ENCODE results near the gene RAB11FIP3.
A peak's percentile ranks its signal among the peaks of the same experiment; 100 is the strongest.

Gene RAB11FIP3

DNA sequence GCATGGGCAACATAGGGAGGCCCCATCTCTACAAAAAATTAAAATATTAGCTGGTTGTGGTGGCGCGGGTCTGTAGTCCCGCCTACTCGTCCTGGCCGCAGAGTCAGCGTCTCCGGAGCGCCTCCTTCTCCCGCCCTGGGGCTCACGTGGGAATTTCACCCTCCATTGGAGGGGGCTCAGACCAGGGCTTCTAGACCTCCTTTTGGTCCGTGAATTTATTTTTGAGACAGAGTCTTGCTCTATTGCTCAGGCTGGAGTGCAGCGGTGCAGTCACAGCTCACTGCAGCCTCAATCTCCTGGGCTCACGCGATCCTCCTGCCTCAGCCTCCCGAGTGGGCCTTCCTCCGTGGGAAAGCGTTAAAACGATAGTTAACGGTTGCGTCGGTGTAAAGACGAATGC is 28.8 kb upstream of the RAB11FIP3 start:
- no peak for DNase-seq (ENCODE audit: low read depth)
- H3K4me3 ChIP-seq (ENCODE audit: low read length) = peak overlapping the region; percentile 50
- TF ChIP-seq, protein P1, sequence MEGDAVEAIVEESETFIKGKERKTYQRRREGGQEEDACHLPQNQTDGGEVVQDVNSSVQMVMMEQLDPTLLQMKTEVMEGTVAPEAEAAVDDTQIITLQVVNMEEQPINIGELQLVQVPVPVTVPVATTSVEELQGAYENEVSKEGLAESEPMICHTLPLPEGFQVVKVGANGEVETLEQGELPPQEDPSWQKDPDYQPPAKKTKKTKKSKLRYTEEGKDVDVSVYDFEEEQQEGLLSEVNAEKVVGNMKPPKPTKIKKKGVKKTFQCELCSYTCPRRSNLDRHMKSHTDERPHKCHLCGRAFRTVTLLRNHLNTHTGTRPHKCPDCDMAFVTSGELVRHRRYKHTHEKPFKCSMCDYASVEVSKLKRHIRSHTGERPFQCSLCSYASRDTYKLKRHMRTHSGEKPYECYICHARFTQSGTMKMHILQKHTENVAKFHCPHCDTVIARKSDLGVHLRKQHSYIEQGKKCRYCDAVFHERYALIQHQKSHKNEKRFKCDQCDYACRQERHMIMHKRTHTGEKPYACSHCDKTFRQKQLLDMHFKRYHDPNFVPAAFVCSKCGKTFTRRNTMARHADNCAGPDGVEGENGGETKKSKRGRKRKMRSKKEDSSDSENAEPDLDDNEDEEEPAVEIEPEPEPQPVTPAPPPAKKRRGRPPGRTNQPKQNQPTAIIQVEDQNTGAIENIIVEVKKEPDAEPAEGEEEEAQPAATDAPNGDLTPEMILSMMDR (conservative IDR thresholded peaks at IDR 0.05; ENCODE audit: low read depth, low read length) = no peak

- DNase-seq (ENCODE audit: low read depth) = no peak
- TF ChIP-seq, protein P1 (conservative IDR thresholded peaks at IDR 0.05; ENCODE audit: low read depth, low read length) = no peak
- peak within 1 kb of the TSS; percentile 50 for H3K4me3 ChIP-seq (ENCODE audit: low read length)
Measured at GRCh38 chr16:397135-397661, 28.3 kb upstream of the RAB11FIP3 start, which contains the start of gene NME4. NME4 (plus strand) TSS chr16:397199; CDS start chr16:397223, 24 bp downstream.

GRCh38 chr16:397736-398332 is 27.6 kb upstream of the RAB11FIP3 start:
- TF ChIP-seq, protein P1 (conservative IDR thresholded peaks at IDR 0.05; ENCODE audit: low read depth, low read length) = peak; percentile 46
- peak overlapping the region; percentile 30 for H3K4me3 ChIP-seq (ENCODE audit: low read length)
- no peak for DNase-seq (ENCODE audit: low read depth)

DNA sequence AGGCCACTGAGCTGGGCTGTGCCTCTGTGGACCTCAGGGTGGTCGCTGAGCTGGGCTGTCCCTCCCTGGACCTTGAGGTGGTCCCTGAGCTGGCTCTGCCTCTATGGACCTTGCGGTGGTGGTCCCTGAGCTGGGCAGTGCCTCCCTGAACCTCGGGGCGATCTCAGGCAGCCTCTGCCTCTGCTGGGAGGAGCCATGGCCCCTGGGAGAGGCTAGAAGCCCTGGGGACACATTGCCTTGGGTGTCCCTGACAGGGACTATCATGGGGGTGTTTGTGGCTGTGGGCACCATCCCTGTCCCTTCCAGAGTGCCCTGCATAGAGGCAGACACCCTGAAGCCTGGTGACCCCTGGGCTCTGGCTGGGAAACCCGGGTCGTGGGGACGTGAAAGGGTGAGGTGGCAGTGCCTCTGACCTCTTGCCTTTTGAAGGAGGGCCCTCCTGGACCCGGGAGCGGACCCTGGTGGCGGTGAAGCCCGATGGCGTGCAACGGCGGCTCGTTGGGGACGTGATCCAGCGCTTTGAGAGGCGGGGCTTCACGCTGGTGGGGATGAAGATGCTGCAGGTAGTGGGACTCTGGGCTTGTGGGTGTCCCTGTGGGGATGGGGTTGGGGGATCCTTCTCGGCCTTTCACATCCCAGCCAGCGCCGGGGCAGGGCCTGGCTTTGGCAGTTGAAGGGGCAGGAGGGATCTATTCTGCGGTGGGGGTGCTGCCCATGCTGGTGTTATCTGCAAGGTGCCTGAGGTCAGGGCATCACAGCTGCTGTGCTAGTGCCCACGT is 26.7 kb upstream of the RAB11FIP3 start:
- TF ChIP-seq, protein P1 (conservative IDR thresholded peaks at IDR 0.05; ENCODE audit: low read depth, low read length) = no peak
- DNase-seq (ENCODE audit: low read depth) = no peak
- no peak overlapping the region for H3K4me3 ChIP-seq (ENCODE audit: low read length)

DNA sequence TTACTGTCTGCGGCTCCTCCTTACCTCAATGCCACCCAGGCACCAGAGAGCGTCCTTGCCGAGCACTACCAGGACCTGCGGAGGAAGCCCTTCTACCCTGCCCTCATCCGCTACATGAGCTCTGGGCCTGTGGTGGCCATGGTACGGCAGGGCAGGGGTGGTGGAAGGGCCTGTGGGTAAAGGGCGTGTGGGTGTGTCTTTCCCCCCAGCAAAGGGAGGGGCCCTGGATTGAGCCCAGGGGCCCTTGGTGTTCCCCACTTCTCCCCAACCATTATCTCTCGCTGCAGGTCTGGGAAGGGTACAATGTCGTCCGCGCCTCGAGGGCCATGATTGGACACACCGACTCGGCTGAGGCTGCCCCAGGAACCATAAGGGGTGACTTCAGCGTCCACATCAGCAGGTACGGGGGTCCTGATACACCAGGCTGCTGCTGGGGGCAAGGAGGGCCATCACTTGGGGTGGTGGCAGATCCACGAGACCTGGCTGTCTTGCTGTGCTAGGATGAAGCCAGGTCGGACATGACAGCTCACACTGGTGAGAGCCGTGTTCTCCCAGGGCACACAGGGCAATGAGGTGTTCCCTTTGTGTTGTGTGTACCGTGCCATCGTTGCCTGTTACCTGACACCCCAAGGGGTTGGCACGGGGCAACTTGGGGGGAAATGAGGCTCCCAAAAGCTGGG is 26.0 kb upstream of the RAB11FIP3 start:
- H3K4me3 ChIP-seq (ENCODE audit: low read length) = no peak overlapping the region

GRCh38 chr16:400061-400591 is 25.3 kb upstream of the RAB11FIP3 start:
- no peak for DNase-seq (ENCODE audit: low read depth)
- H3K4me3 ChIP-seq (ENCODE audit: low read length) = no peak overlapping the region
- TF ChIP-seq, protein P1 (conservative IDR thresholded peaks at IDR 0.05; ENCODE audit: low read depth, low read length) = no peak

More for the DNA sequence above, 26.0 kb upstream of the RAB11FIP3 start:
- DNase-seq (ENCODE audit: low read depth) = no peak
- TF ChIP-seq, protein P1 (conservative IDR thresholded peaks at IDR 0.05; ENCODE audit: low read depth, low read length) = no peak
